K562 (cell line): ENCODE results near the gene NUTF2. TPM values are rescaled to one million over a fixed set of nuclear protein-coding genes. Genes with fewer than 3 reads are reported as not detected.
A peak's percentile ranks its signal among the peaks of the same experiment; 100 is the strongest.

Source experiments
- CREB1 ChIP-seq, 2 experiments: sonication (generic) in 1 of 2; formaldehyde crosslinking in 1 of 2; IDR thresholded peaks; 2 replicates each; pipeline versions ENCODE4 v1.6.1 to v1.8.0; 2012 to 2022; ENCODE audit warnings: inconsistent platforms in 1 of 2, mild to moderate bottlenecking in 1 of 2, missing genetic modification reagents in 1 of 2, moderate library complexity in 1 of 2
- ELF1 ChIP-seq: fragments of 200-800 bp; sonication (Bioruptor generic); IDR thresholded peaks from 2 replicates; pipeline ENCODE4 v1.6.1; 2016; ENCODE audit warnings: missing genetic modification characterization, missing compliant biosample characterization
- EZH2 ChIP-seq: IDR thresholded peaks from 2 replicates; pipeline ENCODE4 v1.6.1; 2012; ENCODE audit warnings: low read depth, mild to moderate bottlenecking, inconsistent platforms, low read length, borderline replicate concordance
- GTF2F1 ChIP-seq: IDR thresholded peaks from 2 replicates; pipeline ENCODE4 v1.6.1; 2011; ENCODE audit warnings: low read depth, low read length, improper control_type of control experiment
- HDAC1 ChIP-seq, 2 experiments: fragments of 450-650 bp; IDR thresholded peaks; 2 replicates each; pipeline ENCODE4 v1.6.1; 2016 to 2017; ENCODE audit warnings: inconsistent platforms in 1 of 2, mild to moderate bottlenecking in 1 of 2, moderate library complexity in 1 of 2
- KLF13 ChIP-seq: fragments of 450-650 bp; IDR thresholded peaks from 2 replicates; pipeline ENCODE4 v1.6.1; 2016; ENCODE audit warnings: missing genetic modification characterization, low read depth, mild to moderate bottlenecking, missing compliant biosample characterization, moderate library complexity, borderline replicate concordance
- MLX ChIP-seq, 2 experiments: fragments of 450-650 bp in 1 of 2; sonication (generic) in 1 of 2; formaldehyde crosslinking; conservative IDR thresholded peaks; 2 replicates each; pipeline versions ENCODE4 v1.4.0 to v1.8.1; 2020 to 2022; ENCODE audit warnings: mild to moderate bottlenecking in 1 of 2, missing genetic modification reagents in 1 of 2
- MNT ChIP-seq, 2 experiments: fragments of 450-650 bp; conservative IDR thresholded peaks; 2 replicates each; pipeline ENCODE4 v1.6.1; 2017; ENCODE audit warnings: mild to moderate bottlenecking in 2 of 2, moderate library complexity in 2 of 2
- NCOR1 ChIP-seq: fragments of 450-650 bp; IDR thresholded peaks from 2 replicates; pipeline ENCODE4 v1.6.1; 2016; ENCODE audit warnings: mild to moderate bottlenecking, moderate library complexity
- NONO ChIP-seq, 2 experiments: fragments of 200-400 bp in 1 of 2; fragments of 450-650 bp in 1 of 2; formaldehyde crosslinking in 1 of 2; IDR thresholded peaks; 2 replicates each; pipeline ENCODE4 v1.6.1; 2017; ENCODE audit warnings: low read depth in 2 of 2, mild to moderate bottlenecking in 2 of 2, moderate library complexity in 2 of 2, low read length in 1 of 2
- POLR2G ChIP-seq: fragments of 200-400 bp; formaldehyde crosslinking; IDR thresholded peaks from 2 replicates; pipeline ENCODE4 v1.6.1; 2017; ENCODE audit warnings: low read depth, mild to moderate bottlenecking, antibody characterized with exemption, low read length, moderate library complexity
- PTTG1 ChIP-seq: fragments of 450-650 bp; IDR thresholded peaks from 2 replicates; pipeline ENCODE4 v1.6.1; 2016; ENCODE audit warnings: low read depth, mild to moderate bottlenecking, missing genetic modification characterization, missing compliant biosample characterization
- RCOR1 ChIP-seq, 2 experiments: IDR thresholded peaks; 2 replicates each; pipeline ENCODE4 v1.6.1; 2012; ENCODE audit warnings: low read depth in 2 of 2, low read length in 2 of 2, borderline replicate concordance in 1 of 2, improper control_type of control experiment in 1 of 2
- SFPQ ChIP-seq: fragments of 200-400 bp; formaldehyde crosslinking; IDR thresholded peaks from 2 replicates; pipeline ENCODE4 v1.6.1; 2017; ENCODE audit warnings: mild to moderate bottlenecking, low read depth, low read length, moderate library complexity
- TBL1XR1 ChIP-seq, 2 experiments: IDR thresholded peaks; 2 replicates each; pipeline ENCODE4 v1.6.1; 2012; ENCODE audit warnings: improper control_type of control experiment in 2 of 2, low read length in 2 of 2, mild to moderate bottlenecking in 1 of 2
- U2AF2 ChIP-seq: fragments of 200-400 bp; formaldehyde crosslinking; optimal IDR thresholded peaks from 2 replicates; pipeline ENCODE3; 2017; ENCODE audit warnings: low read depth, mild to moderate bottlenecking, low read length
- ZNF24 ChIP-seq: fragments of 450-650 bp; IDR thresholded peaks from 2 replicates; pipeline ENCODE4 v1.6.1; 2016
- ZNF263 ChIP-seq: sonication (generic); formaldehyde crosslinking; IDR thresholded peaks from 2 replicates; pipeline ENCODE4 v1.8.0; 2022; ENCODE audit warnings: mild to moderate bottlenecking, missing genetic modification reagents, borderline replicate concordance
- ZNF316 ChIP-seq: fragments of 450-650 bp; IDR thresholded peaks from 2 replicates; pipeline ENCODE4 v1.6.1; 2016
- ZNF395 ChIP-seq: fragments of 200-800 bp; sonication (Bioruptor generic); IDR thresholded peaks from 2 replicates; pipeline ENCODE4 v1.6.1; 2017; ENCODE audit warnings: missing genetic modification characterization, missing compliant biosample characterization
- ZNF436 ChIP-seq: fragments of 250-450, 450-650 bp; sonication (Bioruptor Pico); formaldehyde crosslinking; IDR thresholded peaks from 2 replicates; pipeline ENCODE4 v1.7.0; 2020; ENCODE audit warnings: mild to moderate bottlenecking
- polyA plus RNA-seq, 8 experiments: library from polyadenylated mRNA; depleted of rRNA in 4 of 8; stranded (reverse) in 5 of 8; unstranded in 3 of 8; fragments of >200 nt; fragmentation: Nextera tagmentation in 2 of 8; fragmentation: Illumina TruSeq in 1 of 8; extraction: Ambion mirVana in 2 of 8; extraction: Trizol in 1 of 8; gene quantifications; 2 replicates each; pipeline versions ENCODE4 v1.2.1 to v1.2.3, GENCODE V29; 2011 to 2014; ENCODE audit warnings: inconsistent platforms in 1 of 8, missing spikeins in 1 of 8
- total RNA-seq, 7 experiments: library from RNA; depleted of rRNA in 6 of 7; stranded (reverse); fragments of >200 nt in 6 of 7; fragmentation: Illumina TruSeq in 2 of 7; extraction: Trizol in 2 of 7; gene quantifications; 2 replicates each; pipeline versions ENCODE4 v1.2.1 to v1.2.3, GENCODE V29; 2011 to 2021; ENCODE audit warnings: low replicate concordance in 1 of 7

NUTF2 gene
- total and polyA plus RNA-seq, 9 of the 15 experiments (the other 6 are each of a cell fraction or from before 2014, with no cell fraction given) = 106 to 248 (median 147) TPM

GRCh38 chr16:67846320-67847063, at the start of gene NUTF2 (continued):
- TF ChIP-seq SFPQ = no peak
- TF ChIP-seq NONO (IDR thresholded peaks at IDR 0.05; ENCODE audit: low read depth in 2 of 2, low read length in 1 of 2) = peak in 1 of 2 experiments; percentile 77; a peak in 3 of 4 replicates
- TF ChIP-seq MLX (CRISPR knock-in tag; conservative IDR thresholded peaks at IDR 0.05) = no peak
- TF ChIP-seq HDAC1 (IDR thresholded peaks at IDR 0.05) = peak in 1 of 2 experiments; percentile 49; a peak in 2 of 4 replicates
- TF ChIP-seq PTTG1 (tag) = no peak
- no peak for TF ChIP-seq ZNF316
- no peak for TF ChIP-seq RCOR1 (IDR thresholded peaks at IDR 0.05; ENCODE audit: borderline replicate concordance in 1 of 2, low read depth in 2 of 2, low read length in 2 of 2)
- TF ChIP-seq U2AF2 = no peak
- TF ChIP-seq CREB1 (IDR thresholded peaks at IDR 0.05) = peak; percentile 76
- peak; percentile 83 for TF ChIP-seq CREB1 (CRISPR knock-in tag; IDR thresholded peaks at IDR 0.05)
- 0 out of 2 replicates have a peak, but pooled peaks have one; percentile 6 for TF ChIP-seq ZNF24
- peak in 1 of 2 experiments; percentile 28; a peak in 2 of 4 replicates for TF ChIP-seq TBL1XR1 (IDR thresholded peaks at IDR 0.05; ENCODE audit: low read length in 2 of 2)
- no peak for TF ChIP-seq EZH2
- TF ChIP-seq POLR2G = peak; percentile 93
- TF ChIP-seq GTF2F1 = no peak
- peak; percentile 95 for TF ChIP-seq ZNF395
- peak; percentile 54; the same call in 1 of the 2 replicates for TF ChIP-seq KLF13 (tag)
- TF ChIP-seq MNT (conservative IDR thresholded peaks at IDR 0.05) = peak; percentile 85 to 93
- TF ChIP-seq NCOR1 = no peak; the same call in 1 of the 2 replicates
- TF ChIP-seq ZNF436 (CRISPR knock-in tag) = no peak
- 0 out of 2 replicates have a peak, but pooled peaks have one; percentile 24 for TF ChIP-seq ZNF263 (CRISPR knock-in tag)
- TF ChIP-seq ELF1 = peak; percentile 71
